Medulla oblongata (tissue), 1 donor: ENCODE results near the gene INTS7.

Experiments
- DNase-seq: peaks from one replicate; pipeline ENCODE4 v3.0.0-alpha.2; 2015; ENCODE audit errors: extremely low spot score

The INTS7 gene

DNA sequence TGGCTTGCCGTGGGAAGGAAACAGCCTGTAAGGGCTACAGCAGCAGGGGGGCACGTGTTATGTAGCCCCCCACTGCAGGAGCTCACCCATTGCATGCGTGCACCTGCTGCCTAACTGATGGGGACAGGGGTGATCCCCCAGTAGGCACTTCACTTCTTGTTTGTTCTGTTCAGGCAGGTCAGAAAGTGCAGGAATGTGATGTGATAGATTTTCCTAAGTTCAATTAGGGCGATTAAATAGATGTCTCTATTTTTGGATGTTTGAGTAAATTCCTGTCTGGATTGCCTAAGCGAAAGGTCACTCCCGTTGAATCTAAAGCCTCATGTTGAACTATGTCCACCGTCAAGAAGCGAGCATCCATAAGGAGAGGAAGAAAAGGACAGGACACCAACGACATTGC, 126.0 kb downstream of the INTS7 start:
- no peak for DNase-seq

DNA sequence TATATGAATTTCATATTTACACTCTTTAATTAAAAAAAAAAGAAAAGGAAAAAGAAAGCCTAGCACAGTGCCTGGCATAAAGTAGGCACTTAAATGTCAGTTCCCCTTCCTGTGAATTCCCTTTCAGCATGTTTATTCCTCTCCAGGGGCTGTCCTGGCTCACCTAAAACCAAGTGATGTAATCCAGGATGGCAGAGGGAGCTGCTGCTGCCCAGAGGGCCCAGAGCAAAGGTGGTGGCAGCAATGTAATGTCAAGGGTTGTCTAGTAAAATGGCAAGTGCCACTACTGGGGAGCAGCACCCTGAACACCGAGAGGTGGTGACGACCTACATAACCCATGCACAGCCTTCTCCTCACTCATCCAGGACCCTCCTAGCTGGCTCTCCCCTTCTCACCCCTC, 126.4 kb downstream of the INTS7 start:
- no peak for DNase-seq

DNA sequence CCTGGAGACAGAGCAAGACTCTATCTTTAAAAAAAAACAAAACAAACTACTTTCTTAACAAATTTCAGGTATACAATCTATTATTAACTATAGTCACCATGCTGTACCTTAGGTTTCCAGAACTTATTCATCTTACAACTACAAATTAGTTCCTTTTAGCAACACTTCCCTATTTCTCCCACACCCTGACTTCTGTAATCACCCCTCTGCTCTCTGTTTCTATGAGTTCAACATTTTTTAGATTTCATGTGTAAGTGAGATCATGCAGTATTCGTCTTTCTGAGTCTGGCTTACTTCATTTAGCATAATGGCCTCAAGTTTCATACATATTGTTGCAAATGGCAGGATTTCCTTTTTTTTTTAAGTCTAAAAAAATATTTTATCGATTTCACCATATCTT, 126.9 kb downstream of the INTS7 start:
- DNase-seq, result peak; percentile 19

DNA sequence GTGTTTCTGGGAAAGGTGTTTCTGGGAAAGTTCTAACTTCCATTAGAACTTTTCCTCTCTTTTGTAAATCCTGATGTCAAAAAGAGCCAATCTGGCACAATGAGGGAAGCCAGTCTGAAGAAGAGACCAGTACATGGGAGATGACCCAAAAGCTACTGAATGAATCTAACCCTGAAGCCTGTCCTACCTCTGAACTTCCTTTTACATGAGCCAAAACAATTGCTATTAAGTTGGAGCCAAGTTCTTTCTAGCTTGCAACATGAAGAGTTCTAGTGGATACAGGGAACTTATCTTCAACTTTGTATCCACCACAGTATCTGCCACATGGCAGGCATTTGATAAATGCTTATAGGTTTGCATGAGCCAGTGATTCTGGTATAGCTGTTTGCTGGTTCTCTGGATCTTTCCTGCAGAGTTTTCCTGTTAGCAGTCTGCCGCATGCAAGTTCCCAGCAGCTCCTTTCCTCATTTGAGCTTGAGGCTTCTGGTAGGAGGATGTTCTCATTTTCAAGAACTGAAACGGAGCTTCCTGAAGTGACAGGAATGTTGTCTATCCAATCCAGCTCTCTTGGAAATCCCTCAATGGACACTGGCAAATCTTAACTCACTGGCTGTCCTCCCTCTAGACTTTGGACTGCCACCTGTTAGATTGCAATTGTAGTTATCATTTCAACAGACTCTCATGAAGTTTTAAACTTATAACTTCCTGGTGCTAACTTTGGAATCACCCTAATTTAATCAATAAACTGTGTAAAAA, 131.7 kb downstream of the INTS7 start:
- no peak for DNase-seq

DNA sequence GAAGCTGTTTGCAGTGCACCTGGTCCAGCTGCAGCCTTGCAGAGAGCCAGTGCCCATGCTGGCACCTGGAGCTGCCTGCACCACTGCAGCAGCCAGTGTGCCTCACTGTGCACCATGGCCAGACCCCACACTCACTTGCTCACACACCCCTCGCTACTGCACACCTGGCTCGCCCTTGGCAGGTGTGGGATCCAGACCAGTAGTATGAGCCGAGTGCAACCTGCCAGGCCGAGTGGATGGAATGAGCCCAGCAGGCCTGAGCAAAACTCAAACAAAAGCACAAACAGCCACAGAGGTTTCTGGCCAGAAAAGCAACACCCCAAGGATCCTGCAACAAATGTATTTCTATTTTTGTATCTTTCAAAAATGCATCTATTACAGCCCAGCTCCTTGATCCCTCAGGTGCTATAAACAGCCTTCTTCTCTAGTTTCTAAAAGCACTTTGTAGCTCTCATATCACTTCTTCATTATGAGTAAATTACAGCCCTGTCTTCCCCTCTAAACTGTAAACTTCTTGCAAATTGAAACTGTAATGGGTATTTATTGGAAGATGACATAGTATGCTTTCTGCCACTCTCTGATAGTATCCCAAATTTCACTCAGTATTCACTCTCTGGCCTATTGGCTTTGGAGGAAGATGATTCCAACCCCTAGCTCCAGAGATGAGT, 132.6 kb downstream of the INTS7 start:
- no peak for DNase-seq

DNA sequence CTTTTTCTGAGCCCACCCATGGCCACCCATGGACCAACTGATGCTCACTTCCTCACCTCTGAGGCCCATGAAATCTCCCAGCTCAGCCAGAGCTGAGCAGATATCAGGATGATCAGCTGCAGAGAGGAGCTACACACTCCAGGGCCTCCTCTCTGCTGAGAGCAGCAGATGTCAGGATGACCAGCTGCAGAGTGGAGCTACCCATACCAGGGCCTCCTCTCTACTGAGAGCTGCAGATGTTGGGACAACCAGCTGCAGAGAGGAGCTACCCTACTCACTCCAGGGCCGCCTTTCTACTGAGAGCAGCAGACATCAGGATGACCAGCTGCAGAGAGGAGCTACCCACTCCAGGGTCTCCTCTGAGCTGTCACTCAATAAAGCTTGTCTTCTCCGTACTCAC, 133.4 kb downstream of the INTS7 start:
- DNase-seq, result no peak

DNA sequence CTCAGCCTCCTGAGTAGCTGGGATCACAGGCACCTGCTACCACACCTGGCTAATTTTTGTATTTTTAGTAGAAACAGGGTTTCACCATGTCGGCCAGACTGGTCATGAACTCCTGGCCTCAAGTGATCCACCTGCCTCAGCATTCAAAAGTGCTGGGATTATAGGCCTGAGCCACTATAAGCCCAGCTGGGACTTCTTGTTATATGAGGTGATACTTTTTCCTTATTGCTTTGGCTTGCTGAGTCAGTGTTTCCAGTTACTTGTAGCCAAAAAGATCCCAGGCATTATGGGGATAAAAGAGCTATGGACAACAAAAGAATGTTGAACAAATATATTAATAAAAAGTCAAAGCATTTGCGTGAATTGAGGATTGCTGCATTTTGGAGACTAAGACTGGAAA, 134.9 kb downstream of the INTS7 start:
- no peak for DNase-seq

DNA sequence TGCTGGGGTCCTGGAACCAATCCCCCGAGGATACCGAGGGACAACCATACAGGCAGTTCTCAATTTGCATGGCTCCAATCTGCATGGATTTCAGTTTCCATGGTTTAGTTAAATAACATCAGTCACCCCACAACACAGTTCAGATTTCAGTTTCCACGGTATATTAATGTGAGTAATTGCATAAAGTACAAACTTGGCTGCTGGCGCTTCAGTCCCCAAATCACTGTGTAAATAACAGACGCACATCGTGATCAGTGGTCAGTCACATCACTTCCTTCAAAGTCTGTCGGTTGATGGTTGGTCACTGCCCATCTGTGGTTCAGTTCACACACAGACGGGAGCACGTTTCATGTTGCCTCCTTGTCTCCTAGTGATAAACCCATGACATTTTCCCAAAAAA, 138.4 kb downstream of the INTS7 start:
- DNase-seq, result no peak

DNA sequence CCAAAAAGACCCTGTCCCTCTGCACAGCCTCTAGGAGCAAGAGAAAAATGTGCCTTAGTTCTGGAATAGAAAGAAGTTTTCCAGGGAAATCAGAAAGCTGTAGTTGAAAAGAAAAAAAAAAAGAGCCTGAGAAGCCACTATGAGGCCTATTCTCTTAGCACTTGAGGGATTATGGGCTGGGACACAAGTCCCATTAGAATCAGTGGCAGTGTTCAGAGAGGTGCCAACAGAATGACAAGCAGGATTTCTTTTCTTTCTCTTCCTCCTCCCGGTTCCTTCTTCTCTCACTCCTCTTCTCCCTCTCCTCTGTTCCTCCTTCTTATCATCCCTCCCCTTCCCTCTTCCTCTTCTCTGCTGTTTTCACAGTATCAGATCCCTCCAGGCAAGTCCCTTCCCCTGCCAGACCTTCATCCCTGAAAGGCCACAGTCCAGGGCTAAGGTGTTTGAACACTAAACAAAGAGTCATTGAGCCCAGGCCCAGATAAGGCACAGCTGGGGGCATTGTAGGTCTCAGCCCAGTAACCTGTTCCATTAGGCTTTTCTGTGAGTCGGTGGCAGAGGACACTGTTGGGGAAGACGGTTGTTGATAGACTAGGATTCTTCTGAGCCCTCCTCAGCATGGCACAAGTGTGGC, 140.1 kb downstream of the INTS7 start:
- DNase-seq, result no peak

DNA sequence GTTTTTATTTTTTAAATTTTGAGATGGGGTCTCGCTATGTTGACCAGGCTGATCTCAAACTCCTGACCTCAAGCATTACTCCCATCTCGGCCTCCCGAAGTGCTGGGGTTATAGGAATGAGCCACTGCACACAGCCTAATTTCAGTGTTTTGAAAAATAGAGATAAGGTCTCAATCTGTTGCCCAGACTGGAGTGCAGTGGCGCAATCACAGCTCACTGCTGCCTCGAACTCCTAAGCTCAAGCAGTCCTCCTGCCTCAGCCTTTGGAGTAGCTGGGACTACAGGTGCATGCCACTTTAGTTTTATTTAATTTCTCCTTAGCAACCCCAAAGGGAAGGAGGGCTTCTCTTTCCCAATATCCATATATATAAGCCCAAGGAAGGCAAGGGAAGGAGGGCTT, 141.0 kb downstream of the INTS7 start:
- DNase-seq, result no peak

DNA sequence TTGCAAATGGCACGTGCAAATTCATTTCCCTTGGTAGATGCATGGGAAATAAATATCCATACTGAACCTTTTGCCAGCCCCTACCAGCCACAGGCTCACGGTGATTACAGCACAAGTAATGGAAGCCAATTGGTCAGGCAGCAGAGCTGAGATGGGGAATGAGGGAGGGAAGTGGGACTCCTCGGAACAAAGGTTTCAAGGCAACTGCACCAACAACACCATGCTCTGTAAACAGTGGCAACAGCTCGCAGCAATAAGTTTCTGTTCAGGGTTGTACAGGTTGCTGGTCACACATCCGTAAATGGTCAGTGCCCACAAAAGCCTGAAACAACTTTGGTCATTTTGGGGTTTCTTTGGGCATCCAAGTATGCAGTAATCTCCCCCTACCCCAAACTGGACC, 142.1 kb downstream of the INTS7 start:
- DNase-seq, result no peak

DNA sequence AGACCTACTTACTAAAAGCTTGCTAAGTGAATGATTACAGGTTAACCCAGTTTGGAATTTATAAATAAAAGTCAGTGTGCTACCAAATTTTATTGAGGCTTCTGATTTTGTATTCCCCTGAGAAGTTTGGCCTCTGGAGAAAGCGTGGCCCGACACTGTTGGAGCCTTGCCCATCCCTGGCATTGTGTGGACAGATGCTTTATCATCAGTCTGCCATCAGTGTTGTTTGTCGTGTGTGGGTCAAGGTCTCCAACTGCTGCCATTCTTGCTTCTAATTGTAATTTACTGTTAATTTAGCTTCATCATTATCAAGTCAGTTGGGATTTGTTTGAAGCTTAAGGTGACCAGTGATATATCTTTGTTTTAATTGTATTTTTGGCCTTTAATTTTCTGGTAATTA, 142.8 kb downstream of the INTS7 start:
- DNase-seq, result no peak

DNA sequence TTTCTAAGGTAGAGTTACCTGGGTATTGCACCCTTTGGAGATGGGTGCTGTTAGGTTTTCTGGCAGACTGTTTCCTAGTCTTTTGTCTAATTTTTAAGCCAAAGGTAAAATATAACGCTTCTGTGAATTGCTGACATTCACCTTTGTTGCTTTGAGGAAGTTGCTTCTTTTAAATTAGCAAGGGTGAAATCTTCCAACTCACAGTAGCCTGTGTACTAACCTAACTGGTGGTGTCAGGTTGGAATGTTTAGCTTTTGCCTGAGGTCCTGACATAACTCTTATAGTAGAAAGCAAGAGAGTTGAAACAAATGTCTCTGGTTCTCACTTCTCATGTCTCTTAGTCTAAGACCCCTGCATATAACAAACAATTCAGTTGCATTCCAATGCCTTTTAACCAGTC, 143.6 kb downstream of the INTS7 start:
- no peak for DNase-seq
